Naive B cell (primary cell): Measurements from ENCODE around the gene ZNF14. TPM values are rescaled to one million over a fixed set of nuclear protein-coding genes. Genes with fewer than 3 reads are reported as not detected.
"Not testable (repeated sequence)": the region's sequence is repeated elsewhere in the genome, so short reads cannot be mapped to it uniquely, and the experiment has no call there.

Experiments
- ATAC-seq, 2 donors: fragments of 150-1000 bp; cut with Tn5 transposase; 2 replicates each; pipeline ENCODE4 v1.10.0; 2021; ENCODE audit warnings: low read depth in 2 of 2, mild to moderate bottlenecking in 2 of 2, moderate library complexity in 2 of 2
- DNase-seq: peaks from one replicate; pipeline ENCODE4 v3.0.0; 2022
- H3K27ac Mint-ChIP-seq, 6 donors: one replicate each; pipeline ENCODE4 v1.8.0; 2020 to 2022; ENCODE audit warnings: mild to moderate bottlenecking in 6 of 6, mixed read lengths in 6 of 6, moderate library complexity in 5 of 6, inconsistent platforms in 2 of 6
- H3K27me3 Mint-ChIP-seq, 3 donors: one replicate each; pipeline ENCODE4 v1.8.0; 2021 to 2022; ENCODE audit warnings: mixed read lengths in 3 of 3, mild to moderate bottlenecking in 1 of 3
- H3K36me3 Mint-ChIP-seq, 2 donors: one replicate each; pipeline ENCODE4 v1.8.0; 2020 to 2022; ENCODE audit warnings: mixed read lengths in 2 of 2, inconsistent platforms in 1 of 2, mild to moderate bottlenecking in 1 of 2
- H3K4me1 Mint-ChIP-seq, 3 donors: one replicate each; pipeline ENCODE4 v1.8.0; 2020 to 2022; ENCODE audit warnings: mixed read lengths in 3 of 3, inconsistent platforms in 1 of 3, mild to moderate bottlenecking in 1 of 3, moderate library complexity in 1 of 3
- H3K4me3 Mint-ChIP-seq, 8 donors: one replicate each; pipeline ENCODE4 v1.8.0; 2020 to 2022; ENCODE audit warnings: mild to moderate bottlenecking in 8 of 8, mixed read lengths in 8 of 8, moderate library complexity in 8 of 8, inconsistent platforms in 2 of 8
- H3K9me3 Mint-ChIP-seq, 7 donors: one replicate each; pipeline ENCODE4 v1.8.0; 2020 to 2022; ENCODE audit warnings: mixed read lengths in 7 of 7, mild to moderate bottlenecking in 5 of 7, inconsistent platforms in 2 of 7, moderate library complexity in 1 of 7
- polyA plus RNA-seq, 6 donors: library from polyadenylated mRNA; unstranded; fragments of 300-500 nt; fragmentation: Illumina TruSeq; gene quantifications; one replicate each; pipeline ENCODE4 v1.2.3, GENCODE V29; 2021; ENCODE audit warnings: low read depth in 6 of 6

ZNF14 gene
- polyA plus RNA-seq, 6 donors from 2014 or later, result 6.6 to 26.6 (median 10.7) TPM

DNA sequence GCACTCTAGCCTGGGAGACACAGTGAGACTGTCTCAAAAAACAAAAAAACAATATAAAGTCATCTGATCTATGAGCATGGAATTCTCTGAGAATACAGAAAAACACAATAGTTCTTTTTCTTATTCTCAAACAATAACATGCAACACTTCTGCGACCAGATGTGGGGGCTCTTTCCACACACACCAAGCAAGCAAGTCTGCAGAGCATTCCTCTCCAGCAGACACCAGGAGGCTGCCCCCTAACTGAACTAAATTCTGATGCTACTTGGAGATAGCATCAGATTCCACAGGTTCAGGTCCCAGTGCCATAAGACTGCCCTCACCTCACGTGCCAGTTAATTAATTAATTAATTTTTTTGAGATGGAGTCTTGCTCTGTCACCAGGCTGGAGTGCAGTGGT is 36.5 kb downstream of the ZNF14 start:
- no peak overlapping the region for H3K4me3 Mint-ChIP-seq
- H3K4me1 Mint-ChIP-seq, result no peaks in the 10 kb centered on the region
- H3K9me3 Mint-ChIP-seq, result peaks cover 0 to 17% (median 6%) of the 10 kb centered on the region in 7 donors
- ATAC-seq, result no peak
- H3K36me3 Mint-ChIP-seq, result peaks cover 0 to 5% of the 10 kb centered on the region in 2 donors
- no peaks in the 10 kb centered on the region for H3K27me3 Mint-ChIP-seq
- no peak for DNase-seq
- no peak overlapping the region for H3K27ac Mint-ChIP-seq

DNA sequence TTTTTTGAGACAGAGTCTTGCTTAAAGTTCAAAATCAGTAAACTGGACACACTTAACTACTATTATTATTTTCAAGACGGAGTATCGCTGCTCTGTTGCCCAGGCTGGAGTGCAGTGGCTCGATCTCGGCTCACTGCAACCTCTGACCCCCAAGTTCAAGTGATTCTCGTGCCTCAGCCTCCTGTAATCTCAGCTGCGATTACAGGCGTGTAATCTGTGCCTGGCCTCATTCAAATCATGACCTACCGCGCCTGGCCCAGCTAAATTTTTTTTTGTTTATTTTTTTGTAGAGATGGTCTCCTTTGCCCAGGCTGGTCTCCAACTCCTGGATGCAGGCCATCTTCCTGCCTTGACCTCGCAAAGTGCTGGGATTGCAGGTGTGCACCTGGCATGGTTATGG is 41.2 kb downstream of the ZNF14 start:
- Mint-ChIP-seq H3K9me3 (peaks cover 0 to 3% (median 0%) of the 10 kb centered on the region in 7 donors), H3K36me3 (peaks cover 0 to 2% of the 10 kb centered on the region in 2 donors)

DNA sequence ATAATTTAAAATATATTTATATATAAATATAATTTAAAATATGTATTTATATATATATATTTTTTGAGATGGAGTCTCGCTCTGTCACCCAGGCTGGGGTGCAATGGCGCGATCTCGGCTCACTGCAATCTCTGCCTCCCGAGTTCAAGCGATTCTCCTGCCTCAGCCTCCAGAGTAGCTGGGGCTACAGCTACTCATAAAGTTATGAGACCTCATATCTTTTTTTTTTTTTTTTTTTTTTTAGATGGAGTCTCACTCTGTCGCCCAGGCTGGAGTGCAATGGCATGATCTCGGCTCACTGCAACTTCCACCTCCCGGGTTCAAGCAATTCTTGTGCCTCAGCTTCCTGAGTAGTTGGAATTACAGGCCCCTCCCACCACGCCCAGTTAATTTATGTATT is 43.9 kb downstream of the ZNF14 start:
- H3K36me3 Mint-ChIP-seq, H3K4me1 Mint-ChIP-seq, ATAC-seq, DNase-seq, H3K4me3 Mint-ChIP-seq, H3K27me3 Mint-ChIP-seq: not testable (repeated sequence)
- H3K27ac Mint-ChIP-seq, result peak overlapping the region in 1 of 6 donors; percentile 62
- peaks cover 4 to 18% (median 8%) of the 10 kb centered on the region in 7 donors for H3K9me3 Mint-ChIP-seq

More for the DNA sequence above, 41.2 kb downstream of the ZNF14 start:
- DNase-seq, result no peak
- no peaks in the 10 kb centered on the region for H3K4me1 Mint-ChIP-seq
- H3K27ac Mint-ChIP-seq, result no peak overlapping the region
- H3K4me3 Mint-ChIP-seq, result peak overlapping the region in 1 of 8 donors; percentile 70
- H3K27me3 Mint-ChIP-seq, result no peaks in the 10 kb centered on the region
- no peak for ATAC-seq

DNA sequence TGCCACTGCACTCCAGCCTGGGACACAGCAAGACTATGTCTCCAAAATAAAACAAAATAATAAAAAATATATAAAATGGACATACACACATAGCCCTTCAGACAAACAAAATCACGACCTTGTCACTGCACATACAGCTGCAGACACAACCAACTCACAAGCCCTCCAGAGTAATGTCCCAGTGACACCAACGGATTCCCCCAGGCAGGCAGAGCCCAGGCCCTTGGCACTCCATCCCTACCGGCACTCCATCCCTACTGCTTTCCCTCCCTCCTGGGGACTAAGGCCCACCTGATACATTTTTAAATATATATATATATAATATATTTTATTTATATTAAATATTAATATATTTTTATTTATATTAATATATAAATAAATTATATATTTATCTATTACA is 45.8 kb downstream of the ZNF14 start:
- no peak overlapping the region for H3K4me3 Mint-ChIP-seq
- H3K27ac Mint-ChIP-seq, result peak overlapping the region in 1 of 6 donors; percentile 50
- no peak for ATAC-seq
- DNase-seq, result no peak
- peaks cover 15 to 23% of the 10 kb centered on the region in 2 donors for H3K36me3 Mint-ChIP-seq
- H3K4me1 Mint-ChIP-seq, result peaks cover 0 to 4% (median 0%) of the 10 kb centered on the region in 3 donors
- H3K27me3 Mint-ChIP-seq, result no peaks in the 10 kb centered on the region
- H3K9me3 Mint-ChIP-seq, result peaks cover 6 to 33% (median 15%) of the 10 kb centered on the region in 7 donors

DNA sequence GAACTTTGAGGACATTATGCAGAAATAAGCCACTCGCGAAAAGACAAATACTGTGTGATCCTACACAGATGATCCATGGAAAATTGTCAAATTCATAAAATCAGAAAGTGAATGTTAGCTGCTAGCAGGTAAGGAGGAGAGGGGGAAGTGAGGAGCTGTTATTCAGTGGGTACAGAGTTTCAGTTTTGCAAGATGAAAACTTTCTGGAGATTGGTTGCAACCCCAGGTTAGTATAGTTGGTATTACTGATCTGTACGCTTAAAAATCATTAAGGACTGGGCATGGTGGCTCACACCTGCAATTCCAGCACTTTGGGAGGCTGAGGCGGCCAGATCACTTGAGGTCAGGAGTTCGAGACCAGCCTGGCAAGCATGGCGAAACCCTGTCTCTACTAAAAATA is 46.3 kb downstream of the ZNF14 start:
- ATAC-seq, result no peak

DNA sequence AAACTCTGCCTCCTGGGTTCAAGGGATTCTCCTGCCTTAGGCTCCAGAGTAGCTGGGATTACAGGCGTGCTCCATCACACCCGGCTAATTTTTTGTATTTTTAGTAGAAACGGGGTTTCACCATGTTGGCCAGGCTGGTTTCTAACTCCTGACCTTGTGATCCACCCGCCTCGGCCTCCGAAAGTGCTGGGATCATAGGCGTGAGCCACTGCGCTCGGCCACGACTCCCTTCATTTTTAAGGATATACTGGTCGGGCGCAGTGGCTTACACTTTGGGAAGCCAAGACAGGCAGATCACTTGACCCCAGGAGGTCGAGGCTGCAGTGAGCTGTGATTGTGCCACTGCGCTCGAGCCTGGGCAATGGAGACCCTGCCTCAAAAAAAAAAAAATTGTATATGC is 46.8 kb downstream of the ZNF14 start:
- Mint-ChIP-seq H3K27ac (peak overlapping the region in 1 of 6 donors; percentile 42), H3K36me3 (peaks cover 19 to 27% of the 10 kb centered on the region in 2 donors), H3K9me3 (peaks cover 6 to 38% (median 15%) of the 10 kb centered on the region in 7 donors), H3K4me3 (peak overlapping the region in 1 of 8 donors; percentile 40)
- not testable (repeated sequence) for DNase-seq, ATAC-seq, H3K27me3 Mint-ChIP-seq, H3K4me1 Mint-ChIP-seq

More for the DNA sequence above, 46.3 kb downstream of the ZNF14 start:
- H3K27me3 Mint-ChIP-seq, result no peaks in the 10 kb centered on the region
- H3K27ac Mint-ChIP-seq, result peak overlapping the region in 1 of 6 donors; percentile 50
- peaks cover 6 to 33% (median 15%) of the 10 kb centered on the region in 7 donors for H3K9me3 Mint-ChIP-seq
- H3K36me3 Mint-ChIP-seq, result peaks cover 15 to 23% of the 10 kb centered on the region in 2 donors
- H3K4me3 Mint-ChIP-seq, result no peak overlapping the region
- H3K4me1 Mint-ChIP-seq, result peaks cover 0 to 4% (median 0%) of the 10 kb centered on the region in 3 donors
- DNase-seq, result no peak

DNA sequence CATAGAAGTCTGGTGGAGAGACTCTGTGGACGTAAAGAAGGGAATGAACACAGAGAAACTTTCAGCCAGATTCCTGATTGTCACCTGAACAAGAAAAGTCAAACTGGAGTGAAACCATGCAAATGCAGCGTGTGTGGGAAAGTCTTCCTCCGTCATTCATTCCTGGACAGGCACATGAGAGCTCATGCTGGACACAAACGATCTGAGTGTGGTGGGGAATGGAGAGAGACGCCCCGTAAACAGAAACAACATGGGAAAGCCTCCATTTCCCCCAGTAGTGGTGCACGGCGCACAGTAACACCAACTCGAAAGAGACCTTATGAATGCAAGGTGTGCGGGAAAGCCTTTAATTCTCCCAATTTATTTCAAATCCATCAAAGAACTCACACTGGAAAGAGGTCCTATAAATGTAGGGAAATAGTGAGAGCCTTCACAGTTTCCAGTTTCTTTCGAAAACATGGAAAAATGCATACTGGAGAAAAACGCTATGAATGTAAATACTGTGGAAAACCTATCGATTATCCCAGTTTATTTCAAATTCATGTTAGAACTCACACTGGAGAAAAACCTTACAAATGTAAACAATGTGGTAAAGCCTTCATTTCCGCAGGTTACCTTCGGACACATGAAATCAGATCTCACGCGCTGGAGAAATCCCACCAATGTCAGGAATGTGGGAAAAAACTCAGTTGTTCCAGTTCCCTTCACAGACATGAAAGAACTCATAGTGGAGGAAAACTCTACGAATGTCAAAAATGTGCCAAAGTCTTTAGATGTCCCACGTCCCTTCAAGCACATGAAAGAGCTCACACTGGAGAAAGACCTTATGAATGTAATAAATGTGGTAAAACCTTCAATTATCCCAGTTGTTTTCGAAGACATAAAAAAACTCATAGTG is 53.5 kb downstream of the ZNF14 start:
- DNase-seq (no peak), ATAC-seq (no peak)
- H3K36me3 Mint-ChIP-seq, result peaks cover 46 to 62% of the 10 kb centered on the region in 2 donors
- H3K4me1 Mint-ChIP-seq, result peaks cover 18 to 21% (median 19%) of the 10 kb centered on the region in 3 donors
- peaks cover 3 to 61% (median 31%) of the 10 kb centered on the region in 7 donors for H3K9me3 Mint-ChIP-seq
- peak overlapping the region in 2 of 8 donors; percentile 9 to 44 for H3K4me3 Mint-ChIP-seq
- H3K27me3 Mint-ChIP-seq, result no peaks in the 10 kb centered on the region
- peak overlapping the region in 2 of 6 donors; percentile 34 to 72 for H3K27ac Mint-ChIP-seq

DNA sequence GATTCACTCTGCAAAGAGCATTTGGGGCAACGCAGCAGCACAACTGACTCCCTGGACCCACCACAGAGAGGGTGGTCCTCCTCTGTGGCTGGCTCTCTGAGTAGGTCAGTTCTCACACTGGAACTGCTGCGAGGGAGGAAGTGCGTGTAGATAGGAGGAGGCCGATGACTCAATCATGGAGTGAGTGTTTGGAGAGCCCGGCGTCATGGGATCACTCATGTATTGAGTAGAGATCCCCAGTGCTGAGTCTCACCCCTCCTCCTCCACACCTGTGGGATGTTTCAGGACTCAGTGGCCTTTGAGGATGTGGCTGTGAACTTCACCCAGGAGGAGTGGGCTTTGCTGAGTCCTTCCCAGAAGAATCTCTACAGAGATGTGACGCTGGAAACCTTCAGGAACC is 55.3 kb downstream of the ZNF14 start:
- peaks cover 0 to 43% (median 20%) of the 10 kb centered on the region in 7 donors for H3K9me3 Mint-ChIP-seq
- DNase-seq (no peak), ATAC-seq (no peak)
- H3K4me1 Mint-ChIP-seq, result peaks cover 17 to 28% (median 23%) of the 10 kb centered on the region in 3 donors
- H3K27ac Mint-ChIP-seq, result peak overlapping the region in 1 of 6 donors; percentile 44
- H3K27me3 Mint-ChIP-seq, result no peaks in the 10 kb centered on the region
- peak overlapping the region in 1 of 8 donors; percentile 77 for H3K4me3 Mint-ChIP-seq
- H3K36me3 Mint-ChIP-seq, result peaks cover 39 to 45% of the 10 kb centered on the region in 2 donors

DNA sequence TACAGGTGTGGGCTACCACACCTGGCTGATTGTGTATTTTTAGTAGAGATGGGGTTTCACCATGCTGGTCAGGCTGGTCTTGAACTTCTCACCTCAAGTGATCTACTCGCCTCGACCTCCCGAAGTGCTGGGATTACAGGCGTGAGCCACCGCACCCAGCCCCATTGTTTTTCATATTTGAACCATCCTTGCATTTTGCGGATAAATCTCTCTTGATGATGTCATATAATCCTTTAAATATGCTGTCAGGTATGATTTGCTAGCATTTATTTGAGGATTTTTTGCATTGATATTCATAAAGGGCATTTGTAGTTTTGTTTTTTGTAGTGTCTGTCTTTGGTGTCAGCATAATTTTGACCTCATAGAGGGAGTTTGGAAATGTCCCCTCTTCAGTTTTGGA is 58.6 kb downstream of the ZNF14 start:
- H3K27me3 Mint-ChIP-seq, result no peaks in the 10 kb centered on the region
- H3K4me3 Mint-ChIP-seq, result peak overlapping the region in 3 of 8 donors; percentile 18 to 32 (median 20)
- DNase-seq (no peak), ATAC-seq (no peak)
- peak overlapping the region in 3 of 6 donors; percentile 47 to 69 (median 63) for H3K27ac Mint-ChIP-seq
- peaks cover 24 to 28% of the 10 kb centered on the region in 2 donors for H3K36me3 Mint-ChIP-seq
- H3K4me1 Mint-ChIP-seq, result peaks cover 24 to 56% (median 37%) of the 10 kb centered on the region in 3 donors
- peaks cover 0 to 22% (median 12%) of the 10 kb centered on the region in 7 donors for H3K9me3 Mint-ChIP-seq

DNA sequence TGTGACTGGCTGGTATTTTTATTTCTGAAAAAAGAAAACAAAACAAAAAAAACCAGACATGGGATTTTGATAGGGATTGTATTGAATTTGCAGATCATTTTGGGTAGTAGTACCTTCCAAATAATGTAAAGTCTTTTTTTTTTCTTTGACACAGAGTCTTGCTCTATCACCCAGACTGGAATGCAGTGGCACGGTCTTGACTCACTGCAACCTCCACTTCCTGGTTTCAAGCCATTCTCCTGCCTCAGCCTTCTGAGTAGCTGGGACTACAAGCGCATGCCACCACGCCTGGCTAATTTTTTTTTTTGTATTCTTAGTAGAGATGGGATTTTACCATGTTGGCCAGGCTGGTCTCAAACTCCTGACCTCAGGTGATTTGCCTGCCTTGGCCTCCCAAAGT is 60.1 kb downstream of the ZNF14 start:
- ATAC-seq (no peak), DNase-seq (no peak)
- H3K4me1 Mint-ChIP-seq, result peaks cover 26 to 65% (median 45%) of the 10 kb centered on the region in 3 donors
- no peaks in the 10 kb centered on the region for H3K27me3 Mint-ChIP-seq
- H3K9me3 Mint-ChIP-seq, result peaks cover 0 to 10% (median 5%) of the 10 kb centered on the region in 7 donors
- H3K36me3 Mint-ChIP-seq, result peaks cover 13 to 15% of the 10 kb centered on the region in 2 donors
- no peak overlapping the region for H3K27ac Mint-ChIP-seq
- H3K4me3 Mint-ChIP-seq, result no peak overlapping the region

DNA sequence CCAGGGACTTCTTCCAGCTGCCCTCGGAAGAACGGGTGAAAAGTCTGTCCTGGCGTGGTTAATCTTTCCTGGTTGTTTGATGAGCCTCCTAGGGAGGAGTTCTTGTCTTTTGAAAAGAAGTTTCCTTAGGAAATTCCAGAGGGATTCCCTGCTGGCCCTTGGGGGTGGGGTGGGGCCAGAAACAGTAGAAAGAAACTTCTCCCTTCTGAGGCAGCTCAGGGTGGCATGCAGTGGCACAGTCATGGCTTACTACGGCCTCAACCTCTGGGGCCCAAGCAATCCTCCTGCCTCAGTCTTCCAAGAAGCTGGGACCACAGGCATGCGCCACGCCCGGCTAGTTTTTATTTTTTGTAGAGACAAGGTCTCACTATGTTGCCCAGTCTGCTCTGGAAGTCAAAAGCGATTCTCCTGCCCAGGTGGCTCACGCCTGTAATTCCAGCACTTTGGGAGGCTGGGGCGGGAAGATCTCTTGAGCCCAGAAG is 62.8 kb downstream of the ZNF14 start:
- ATAC-seq, result no peak
- Mint-ChIP-seq H3K36me3 (no peaks in the 10 kb centered on the region), H3K27me3 (no peaks in the 10 kb centered on the region), H3K27ac (peak overlapping the region; percentile 32 to 96 (median 66)), H3K4me3 (peak overlapping the region; percentile 84 to 96 (median 92)), H3K4me1 (peaks cover 10 to 64% (median 39%) of the 10 kb centered on the region in 3 donors), H3K9me3 (no peaks in the 10 kb centered on the region)
- DNase-seq, result no peak

DNA sequence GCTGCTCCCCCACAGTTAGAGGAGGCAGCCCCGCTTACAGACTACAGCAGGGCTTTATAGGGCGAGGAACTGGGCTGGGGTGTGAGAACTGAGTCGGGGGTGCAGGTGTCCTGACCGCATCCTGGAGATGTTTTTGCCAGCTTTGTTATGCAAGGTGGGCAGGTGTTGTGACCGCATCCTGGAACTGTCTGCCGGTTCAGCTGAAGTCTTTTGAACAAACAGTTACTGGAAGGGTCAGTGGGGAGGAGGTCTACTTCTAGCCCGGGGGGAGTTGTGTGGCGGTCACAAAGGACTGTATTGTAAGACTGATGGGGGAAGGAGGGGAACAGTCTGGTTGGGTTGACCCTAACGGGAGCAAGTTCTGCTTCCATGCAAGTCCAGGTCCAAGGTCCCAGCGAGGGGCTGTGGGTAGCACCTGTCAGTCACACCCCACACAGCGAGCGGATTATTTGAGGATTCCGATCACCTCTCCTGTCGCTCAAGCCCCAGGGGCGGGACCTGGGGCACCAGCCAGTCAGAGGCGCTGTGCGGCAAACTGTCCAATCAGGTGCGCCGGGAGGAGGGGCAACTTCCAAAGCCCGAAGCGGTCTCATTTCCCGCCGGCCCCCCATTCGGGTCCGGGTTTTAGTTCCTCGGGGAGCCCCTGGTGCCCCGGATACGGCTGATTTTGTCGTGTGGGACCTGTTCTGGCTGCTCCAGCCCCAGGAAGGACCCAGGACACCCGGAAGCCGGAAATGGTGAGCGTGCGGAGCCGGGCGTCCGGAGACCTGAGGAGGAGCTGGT is 64.5 kb downstream of the ZNF14 start, which contains the start of gene ZNF101:
Gene ZNF101 (plus strand): TSS at position 610 of the 783 bp plus-strand sequence. CDS start 125 bp downstream, at position 735.
- peak within 1 kb of the TSS; percentile 88 to 97 (median 94) for H3K4me3 Mint-ChIP-seq
- DNase-seq (peak; percentile 93), ATAC-seq (peak; percentile 68)
- H3K36me3 Mint-ChIP-seq, result no peaks in the 10 kb centered on the region
- H3K27me3 Mint-ChIP-seq, result no peaks in the 10 kb centered on the region
- peak within 1 kb of the TSS; percentile 89 to 99 (median 96) for H3K27ac Mint-ChIP-seq
- H3K9me3 Mint-ChIP-seq, result no peaks in the 10 kb centered on the region
- peaks cover 10 to 67% (median 33%) of the 10 kb centered on the region in 3 donors for H3K4me1 Mint-ChIP-seq
